Stimulated activated CD4-positive, alpha-beta T cell treated with anti-CD3 and anti-CD28 coated beads, Interleukin-12 subunit alpha, Interleukin-12 subunit beta, amount 100 ng/mL, for 4 hours (primary cell): ENCODE data around the gene SLAMF6.
"Not testable (repeated sequence)": the region's sequence is repeated elsewhere in the genome, so short reads cannot be mapped to it uniquely, and the experiment has no call there.

Source experiments
- DNase-seq: peaks from one replicate; pipeline ENCODE4 v3.0.0-alpha.2; 2020

Gene SLAMF6

GRCh38 chr1:160541622-160542302 is 18.7 kb upstream of the SLAMF6 start:
- DNase-seq, result no peak

- DNase-seq, result no peak
Observed at GRCh38 chr1:160540859-160541233, 17.8 kb upstream of the SLAMF6 start.

- peak; percentile 18 for DNase-seq
Observed at GRCh38 chr1:160539990-160540858, 17.2 kb upstream of the SLAMF6 start.

- no peak for DNase-seq
Observed at GRCh38 chr1:160539684-160539989, 16.6 kb upstream of the SLAMF6 start.

- no peak for DNase-seq
Observed at GRCh38 chr1:160538985-160539651, 16.1 kb upstream of the SLAMF6 start.

GRCh38 chr1:160537714-160538665 is 14.9 kb upstream of the SLAMF6 start:
- DNase-seq, result no peak

- no peak for DNase-seq
Observed at GRCh38 chr1:160534823-160535605, 12.0 kb upstream of the SLAMF6 start.

- not testable (repeated sequence) for DNase-seq
Observed at GRCh38 chr1:160532557-160532813, 9.4 kb upstream of the SLAMF6 start.

- not testable (repeated sequence) for DNase-seq
Observed at GRCh38 chr1:160531809-160532556, 8.9 kb upstream of the SLAMF6 start.

- not testable (repeated sequence) for DNase-seq
Observed at GRCh38 chr1:160529401-160529952, 6.4 kb upstream of the SLAMF6 start.

- not testable (repeated sequence) for DNase-seq
Observed at GRCh38 chr1:160523789-160524188, 734 bp upstream of the SLAMF6 start.

GRCh38 chr1:160522136-160522535 is 919 bp downstream of the SLAMF6 start:
- no peak for DNase-seq

- no peak for DNase-seq
Observed at GRCh38 chr1:160521554-160521953, 1.5 kb downstream of the SLAMF6 start.

GRCh38 chr1:160520999-160521398 is 2.1 kb downstream of the SLAMF6 start:
- DNase-seq, result no peak

GRCh38 chr1:160520582-160520981 is 2.5 kb downstream of the SLAMF6 start:
- no peak for DNase-seq

- DNase-seq, result no peak
Observed at GRCh38 chr1:160519642-160520435, 3.2 kb downstream of the SLAMF6 start.

- DNase-seq, result not testable (repeated sequence)
Observed at GRCh38 chr1:160517519-160517918, 5.5 kb downstream of the SLAMF6 start.

GRCh38 chr1:160515908-160516307 is 7.1 kb downstream of the SLAMF6 start:
- not testable (repeated sequence) for DNase-seq

- no peak for DNase-seq
Observed at GRCh38 chr1:160504651-160505050, 18.4 kb downstream of the SLAMF6 start.

GRCh38 chr1:160503087-160503486 is 20.0 kb downstream of the SLAMF6 start:
- DNase-seq, result no peak
